Measurements from ENCODE around the gene DHCR7.

DNA sequence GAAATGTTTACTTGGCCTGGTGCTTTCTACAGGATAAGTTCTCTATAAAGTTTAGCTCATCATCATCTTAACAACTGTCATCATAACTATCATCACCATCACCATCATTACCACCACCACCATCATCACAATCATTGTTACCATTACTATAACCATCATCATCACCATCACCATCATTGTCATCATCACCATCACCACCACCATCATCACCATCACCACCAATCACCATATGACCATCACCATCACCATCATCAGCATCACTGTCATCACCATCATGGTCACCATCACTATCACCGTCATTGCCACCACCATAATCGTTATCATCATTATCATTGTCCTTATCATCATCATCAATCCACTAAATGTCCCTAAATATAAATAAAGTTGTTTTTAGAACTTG is 54.9 kb downstream of the DHCR7 start:
- TF ChIP-seq, protein P1, sequence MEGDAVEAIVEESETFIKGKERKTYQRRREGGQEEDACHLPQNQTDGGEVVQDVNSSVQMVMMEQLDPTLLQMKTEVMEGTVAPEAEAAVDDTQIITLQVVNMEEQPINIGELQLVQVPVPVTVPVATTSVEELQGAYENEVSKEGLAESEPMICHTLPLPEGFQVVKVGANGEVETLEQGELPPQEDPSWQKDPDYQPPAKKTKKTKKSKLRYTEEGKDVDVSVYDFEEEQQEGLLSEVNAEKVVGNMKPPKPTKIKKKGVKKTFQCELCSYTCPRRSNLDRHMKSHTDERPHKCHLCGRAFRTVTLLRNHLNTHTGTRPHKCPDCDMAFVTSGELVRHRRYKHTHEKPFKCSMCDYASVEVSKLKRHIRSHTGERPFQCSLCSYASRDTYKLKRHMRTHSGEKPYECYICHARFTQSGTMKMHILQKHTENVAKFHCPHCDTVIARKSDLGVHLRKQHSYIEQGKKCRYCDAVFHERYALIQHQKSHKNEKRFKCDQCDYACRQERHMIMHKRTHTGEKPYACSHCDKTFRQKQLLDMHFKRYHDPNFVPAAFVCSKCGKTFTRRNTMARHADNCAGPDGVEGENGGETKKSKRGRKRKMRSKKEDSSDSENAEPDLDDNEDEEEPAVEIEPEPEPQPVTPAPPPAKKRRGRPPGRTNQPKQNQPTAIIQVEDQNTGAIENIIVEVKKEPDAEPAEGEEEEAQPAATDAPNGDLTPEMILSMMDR (conservative IDR thresholded peaks at IDR 0.05; ENCODE audit: low read depth, low read length): no peak
- no peak for TF ChIP-seq EZH2 (IDR thresholded peaks at IDR 0.05; ENCODE audit: borderline replicate concordance, low read depth, low read length, poor library complexity, severe bottlenecking)
